ENCODE measurements around the gene MAP2K5.

Gene MAP2K5

DNA sequence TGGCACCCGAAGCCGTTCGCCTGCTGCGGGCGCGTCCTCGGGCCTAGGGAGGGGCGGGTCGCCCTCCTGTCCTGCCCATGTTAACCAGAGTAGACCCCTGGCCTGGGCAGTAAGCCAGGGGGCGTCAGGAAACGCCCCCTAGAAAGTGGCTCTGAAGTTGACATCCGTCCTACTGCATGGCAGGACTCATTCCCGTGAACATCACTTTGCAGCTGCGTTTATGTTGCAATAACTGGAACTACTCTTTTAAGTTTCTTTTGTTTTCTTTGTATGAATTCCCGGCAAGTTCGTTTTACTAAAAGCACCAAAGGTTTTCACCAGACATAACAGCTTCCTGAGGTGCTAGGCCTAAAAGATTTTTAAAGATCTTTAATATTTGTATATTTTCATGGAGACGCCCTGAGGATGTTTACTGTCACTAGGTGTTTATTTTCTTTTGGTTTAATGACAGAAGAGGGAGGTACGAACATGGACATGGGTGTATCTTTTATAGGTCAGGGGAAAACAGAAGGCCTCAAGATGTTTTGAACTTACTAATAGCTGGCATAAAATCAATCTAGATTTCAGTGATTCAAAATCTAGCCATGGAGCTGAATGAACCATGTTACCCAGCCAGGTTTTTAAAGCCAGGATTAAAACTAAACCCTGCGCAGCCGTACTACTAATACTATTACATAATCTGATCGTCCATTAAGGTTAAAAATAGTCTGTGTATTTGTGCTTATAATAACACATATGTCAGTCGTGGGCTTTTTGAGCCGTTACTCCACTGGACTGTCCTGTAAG lies 20.5 kb upstream of the MAP2K5 start:
- no peak for DNase-seq (ENCODE audit: low read depth)

- DNase-seq (ENCODE audit: low read depth): no peak
Observed at GRCh38 chr15:67523330-67523729, 19.2 kb upstream of the MAP2K5 start.

DNA sequence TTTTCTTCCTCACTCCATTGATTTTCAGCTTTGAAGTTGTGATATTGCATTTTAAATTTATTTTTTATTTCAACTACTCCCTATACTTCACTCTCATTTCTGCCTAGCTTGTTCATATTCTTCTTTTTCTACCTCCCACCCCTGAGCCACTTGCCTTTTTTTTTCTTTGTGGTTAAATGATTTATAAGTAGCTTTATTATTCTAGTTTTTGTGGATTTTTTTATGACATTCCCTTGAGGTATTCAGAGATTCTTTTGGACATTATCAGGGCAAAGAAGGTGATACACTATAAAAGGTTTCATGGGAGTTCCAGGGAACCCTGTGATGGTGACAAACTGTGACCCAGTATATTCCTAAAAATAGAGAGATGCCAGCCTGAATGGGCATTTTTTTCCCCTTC lies 18.3 kb upstream of the MAP2K5 start:
- DNase-seq (ENCODE audit: low read depth): no peak

DNA sequence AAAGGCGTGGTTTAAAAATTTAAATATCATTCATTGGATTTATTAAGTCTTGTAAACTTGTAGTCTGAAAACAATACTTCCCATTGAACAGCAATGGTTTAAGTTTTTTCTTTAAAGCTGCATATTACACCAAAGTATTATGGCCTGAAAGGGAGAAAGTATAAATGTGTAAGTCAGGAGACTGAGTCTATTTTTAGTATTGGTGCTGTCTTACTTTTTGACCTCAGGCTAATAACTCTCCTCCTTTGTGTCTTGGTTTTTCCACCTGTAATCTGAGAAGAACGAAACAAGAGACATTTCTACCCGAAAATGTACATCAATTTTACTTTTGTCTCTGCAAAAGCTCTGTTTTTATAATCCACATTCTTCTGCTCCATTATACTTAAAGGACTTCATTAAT lies 14.0 kb upstream of the MAP2K5 start:
- no peak for DNase-seq (ENCODE audit: low read depth)

- no peak for DNase-seq (ENCODE audit: low read depth)
Observed at GRCh38 chr15:67531379-67531914, 11.1 kb upstream of the MAP2K5 start.

DNA sequence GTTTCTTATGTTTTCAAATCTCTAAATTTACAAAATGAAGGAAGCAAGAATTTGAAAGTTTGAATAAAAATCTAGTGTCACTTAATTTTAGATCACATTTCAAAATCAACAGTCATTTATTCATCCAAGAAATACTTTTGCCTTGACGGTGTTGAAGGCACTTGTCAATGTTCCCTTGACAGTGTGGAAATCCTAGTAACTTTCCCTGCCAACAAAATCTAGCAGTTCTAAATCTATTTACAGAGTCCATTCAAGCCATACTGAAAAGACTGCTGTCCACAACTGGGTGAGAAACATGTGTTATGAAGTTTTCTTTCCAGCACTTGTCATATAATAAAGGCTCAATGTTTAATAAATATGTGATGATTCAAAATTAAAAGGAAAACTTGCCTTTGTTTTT lies 8.6 kb upstream of the MAP2K5 start:
- DNase-seq (ENCODE audit: low read depth): no peak

- no peak for DNase-seq (ENCODE audit: low read depth)
Observed at GRCh38 chr15:67534360-67534759, 8.1 kb upstream of the MAP2K5 start.

DNA sequence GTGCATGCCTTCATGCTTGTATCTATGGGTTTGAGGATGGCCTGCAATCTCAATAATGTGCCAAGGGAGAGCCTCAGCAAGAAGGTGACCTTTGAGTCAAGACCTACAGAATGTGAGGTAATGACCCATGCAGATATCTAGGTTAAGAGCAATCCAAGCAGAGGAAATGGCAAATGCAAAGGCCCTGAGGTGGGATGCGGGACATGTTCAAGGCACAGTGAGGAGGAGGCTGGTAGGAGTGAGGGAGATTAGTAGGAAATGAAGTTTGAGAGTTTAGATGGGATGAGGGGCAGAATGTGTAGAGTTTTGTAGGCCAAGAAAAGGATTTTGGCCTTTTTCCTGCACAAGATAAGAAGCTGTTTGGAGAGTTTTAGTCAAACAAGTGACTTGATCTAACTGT lies 4.7 kb upstream of the MAP2K5 start:
- no peak for DNase-seq (ENCODE audit: low read depth)

GRCh38 chr15:67543348-67543718 lies 830 bp downstream of the MAP2K5 start:
- DNase-seq (ENCODE audit: low read depth): no peak

- no peak for DNase-seq (ENCODE audit: low read depth)
Observed at GRCh38 chr15:67544475-67544874, 2.0 kb downstream of the MAP2K5 start.

DNA sequence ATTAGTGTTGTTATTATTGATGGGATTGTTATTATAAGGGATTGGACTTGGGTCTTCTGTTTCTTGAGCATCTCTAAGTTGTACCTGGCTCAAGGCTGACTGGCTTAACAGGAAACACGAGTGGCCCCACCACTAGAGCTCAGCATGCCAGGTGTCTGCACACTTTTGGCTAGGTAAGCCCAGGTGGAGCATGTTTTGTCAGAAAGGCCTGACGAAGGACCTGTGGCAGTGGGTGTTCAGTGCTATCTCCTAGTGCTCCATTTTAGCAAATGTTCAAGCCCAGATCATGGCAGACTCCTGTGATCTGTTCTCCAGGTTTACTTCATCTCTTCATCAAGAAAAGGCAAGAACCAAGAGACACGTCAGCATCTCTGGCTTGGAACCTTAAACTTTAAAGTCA lies 3.4 kb downstream of the MAP2K5 start:
- DNase-seq (ENCODE audit: low read depth): no peak

- no peak for DNase-seq (ENCODE audit: low read depth)
Observed at GRCh38 chr15:67547064-67547463, 4.6 kb downstream of the MAP2K5 start.

- no peak for DNase-seq (ENCODE audit: low read depth)
Observed at GRCh38 chr15:67547836-67548235, 5.3 kb downstream of the MAP2K5 start.

GRCh38 chr15:67548236-67548852 lies 5.8 kb downstream of the MAP2K5 start:
- DNase-seq (ENCODE audit: low read depth): no peak

GRCh38 chr15:67548862-67549651 lies 6.6 kb downstream of the MAP2K5 start:
- DNase-seq (ENCODE audit: low read depth): no peak

- no peak for DNase-seq (ENCODE audit: low read depth)
Observed at GRCh38 chr15:67549736-67550135, 7.2 kb downstream of the MAP2K5 start.

DNA sequence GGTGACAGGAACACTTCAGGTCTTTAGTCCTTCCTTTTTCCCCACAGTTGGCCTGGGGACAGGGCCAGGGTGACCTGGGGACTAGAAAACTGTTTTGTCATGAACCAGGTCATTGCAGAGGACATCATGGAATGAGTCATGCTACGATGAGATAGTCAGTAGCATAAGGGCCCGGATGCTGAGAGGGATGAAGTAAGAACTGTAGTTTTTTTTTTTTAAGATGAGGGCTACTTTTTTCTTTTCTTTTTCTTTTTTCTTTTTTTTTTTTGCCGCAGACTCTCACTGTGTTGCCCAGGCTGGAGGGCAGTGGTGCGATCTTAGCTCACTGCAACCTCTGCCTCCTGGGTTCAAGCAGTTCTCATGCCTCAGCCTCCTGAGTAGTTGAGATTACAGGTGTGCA lies 8.0 kb downstream of the MAP2K5 start:
- DNase-seq (ENCODE audit: low read depth): no peak

GRCh38 chr15:67551207-67551743 lies 8.8 kb downstream of the MAP2K5 start:
- DNase-seq (ENCODE audit: low read depth): no peak

DNA sequence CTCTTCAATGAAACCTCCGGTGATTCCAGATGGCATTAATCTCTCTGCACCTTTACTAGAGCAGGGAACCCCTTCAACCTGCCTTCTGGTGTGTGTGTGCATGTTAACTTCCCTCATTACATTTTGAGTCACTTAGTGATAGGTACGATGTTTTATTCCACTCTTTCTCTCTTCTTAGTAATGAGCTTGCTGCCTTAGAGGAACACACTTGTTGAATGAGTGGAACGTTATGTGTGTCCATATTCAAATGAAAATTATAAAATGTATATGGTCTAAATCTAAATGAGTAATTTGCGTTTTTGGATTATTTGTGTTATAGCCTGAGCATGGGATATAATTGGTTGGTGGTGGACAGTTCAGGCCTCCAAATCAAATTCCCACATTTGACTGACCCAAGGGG lies 12.1 kb downstream of the MAP2K5 start:
- no peak for DNase-seq (ENCODE audit: low read depth)

- DNase-seq (ENCODE audit: low read depth): no peak
Observed at GRCh38 chr15:67556976-67557570, 14.6 kb downstream of the MAP2K5 start.

GRCh38 chr15:67558502-67558901 lies 16.0 kb downstream of the MAP2K5 start:
- no peak for DNase-seq (ENCODE audit: low read depth)

DNA sequence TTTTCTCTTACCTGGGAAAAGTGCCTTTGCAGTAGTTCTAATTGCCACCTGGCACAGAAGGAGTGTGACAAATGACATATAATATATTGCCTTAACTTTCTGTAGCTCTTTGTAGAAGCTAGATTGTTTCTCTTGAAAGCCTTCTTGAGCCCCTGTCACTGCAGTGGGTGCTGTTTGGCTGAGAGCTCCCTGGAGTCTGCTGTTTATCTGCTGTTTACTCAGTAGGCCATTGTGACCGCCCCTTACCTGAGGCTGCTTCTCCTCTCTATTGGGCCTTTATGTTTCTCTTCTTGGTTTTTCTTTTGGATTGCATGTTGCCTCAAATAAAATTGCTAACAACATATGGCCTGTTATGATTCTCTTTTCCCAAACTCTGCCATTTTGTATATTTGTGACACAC lies 16.7 kb downstream of the MAP2K5 start:
- no peak for DNase-seq (ENCODE audit: low read depth)
